MM.1S (cell line): ENCODE measurements around the gene KIAA1958.

ENCODE experiments used
- CTCF ChIP-seq: fragments of 300-600 bp; sonication (generic); IDR thresholded peaks from 2 replicates; pipeline ENCODE4 v1.5.1; 2016; ENCODE audit warnings: antibody characterized with exemption, low read length, mixed read lengths
- EZH2 ChIP-seq: fragments of 300-600 bp; sonication (generic); optimal IDR thresholded peaks from 2 replicates; pipeline ENCODE3; 2017; ENCODE audit warnings: low read depth, mild to moderate bottlenecking, antibody characterized with exemption, low read length, mixed read lengths
- EZH2phosphoT487 ChIP-seq: fragments of 300-600 bp; sonication (generic); IDR thresholded peaks from 2 replicates; pipeline ENCODE4 v1.6.1; 2018; ENCODE audit warnings: antibody characterized with exemption, low read length

GRCh38 chr9:112717661-112718331 is 231.2 kb downstream of the KIAA1958 start, which contains the start of gene INIP:
- TF ChIP-seq CTCF (peak; percentile 23), EZH2 (no peak), EZH2phosphoT487 (no peak)
